Measurements from ENCODE around the gene GBE1. TPM values are rescaled to one million over a fixed set of nuclear protein-coding genes. Genes with fewer than 3 reads are reported as not detected.
"Not testable (repeated sequence)": the region's sequence is repeated elsewhere in the genome, so short reads cannot be mapped to it uniquely, and the experiment has no call there.

The GBE1 gene
- total and polyA plus RNA-seq, 7 donors: 99.7 to 290 (median 194) TPM

GRCh38 chr3:81782585-81782984 lies 21.1 kb upstream of the GBE1 start:
- DNase-seq (no peak), ATAC-seq (no peak)
- Histone ChIP-seq H3K36me3 (ENCODE audit: insufficient read depth in 1 of 2, low read depth in 1 of 2) (no peaks in the 10 kb centered on the region), H3K9me3 (no peaks in the 10 kb centered on the region), H3K4me1 (peaks cover 7% of the 10 kb centered on the region), H3K4me3 (no peak overlapping the region), H3K27ac (no peak overlapping the region), H3K27me3 (ENCODE audit: insufficient read depth in 3 of 3, low read length in 2 of 3) (no peaks in the 10 kb centered on the region)
- TF ChIP-seq, protein P1, sequence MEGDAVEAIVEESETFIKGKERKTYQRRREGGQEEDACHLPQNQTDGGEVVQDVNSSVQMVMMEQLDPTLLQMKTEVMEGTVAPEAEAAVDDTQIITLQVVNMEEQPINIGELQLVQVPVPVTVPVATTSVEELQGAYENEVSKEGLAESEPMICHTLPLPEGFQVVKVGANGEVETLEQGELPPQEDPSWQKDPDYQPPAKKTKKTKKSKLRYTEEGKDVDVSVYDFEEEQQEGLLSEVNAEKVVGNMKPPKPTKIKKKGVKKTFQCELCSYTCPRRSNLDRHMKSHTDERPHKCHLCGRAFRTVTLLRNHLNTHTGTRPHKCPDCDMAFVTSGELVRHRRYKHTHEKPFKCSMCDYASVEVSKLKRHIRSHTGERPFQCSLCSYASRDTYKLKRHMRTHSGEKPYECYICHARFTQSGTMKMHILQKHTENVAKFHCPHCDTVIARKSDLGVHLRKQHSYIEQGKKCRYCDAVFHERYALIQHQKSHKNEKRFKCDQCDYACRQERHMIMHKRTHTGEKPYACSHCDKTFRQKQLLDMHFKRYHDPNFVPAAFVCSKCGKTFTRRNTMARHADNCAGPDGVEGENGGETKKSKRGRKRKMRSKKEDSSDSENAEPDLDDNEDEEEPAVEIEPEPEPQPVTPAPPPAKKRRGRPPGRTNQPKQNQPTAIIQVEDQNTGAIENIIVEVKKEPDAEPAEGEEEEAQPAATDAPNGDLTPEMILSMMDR (IDR thresholded peaks at IDR 0.05): no peak
- intact Hi-C loops (cut with DNase I): no loop called here
- 34 to 43% (median 37%) methylated on average over 3 of the region's 3 CpGs for WGBS, 3 donors

DNA sequence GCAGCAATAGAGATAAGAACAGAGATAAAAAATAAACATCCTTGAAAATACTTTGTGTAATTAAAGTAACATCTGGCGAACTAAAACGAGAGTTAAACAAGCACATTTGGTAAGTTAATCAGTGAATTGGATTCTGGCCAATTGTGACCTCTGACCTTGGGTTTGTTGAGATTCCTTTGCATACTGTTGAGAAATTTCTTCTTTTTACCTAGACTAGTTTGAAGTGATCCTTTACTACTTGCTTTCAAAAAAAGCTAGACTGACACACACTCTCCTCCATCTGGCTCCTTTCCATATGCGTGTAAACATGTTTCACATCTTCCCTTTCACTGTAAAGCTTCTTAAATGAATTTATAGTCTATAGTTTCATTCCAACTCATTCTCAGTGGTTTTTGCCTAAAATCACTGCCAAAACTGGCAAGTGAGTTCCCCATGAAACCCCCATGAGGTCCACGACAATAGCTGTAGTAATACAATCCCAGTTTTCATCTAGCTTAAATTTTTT lies 17.3 kb upstream of the GBE1 start:
- peaks cover 7% of the 10 kb centered on the region for H3K4me1 ChIP-seq
- DNase-seq: no peak
- TF ChIP-seq, protein P1 (IDR thresholded peaks at IDR 0.05): no peak
- no peaks in the 10 kb centered on the region for H3K9me3 ChIP-seq
- H3K27ac ChIP-seq: no peak overlapping the region
- no peaks in the 10 kb centered on the region for H3K27me3 ChIP-seq (ENCODE audit: insufficient read depth in 3 of 3, low read length in 2 of 3)
- no peak overlapping the region for H3K4me3 ChIP-seq
- 41 to 54% (median 44%) methylated on average over 4 of the region's 4 CpGs for WGBS, 3 donors
- no peak for ATAC-seq
- H3K36me3 ChIP-seq (ENCODE audit: insufficient read depth in 1 of 2, low read depth in 1 of 2): no peaks in the 10 kb centered on the region
- intact Hi-C loops (cut with DNase I): no loop called here

DNA sequence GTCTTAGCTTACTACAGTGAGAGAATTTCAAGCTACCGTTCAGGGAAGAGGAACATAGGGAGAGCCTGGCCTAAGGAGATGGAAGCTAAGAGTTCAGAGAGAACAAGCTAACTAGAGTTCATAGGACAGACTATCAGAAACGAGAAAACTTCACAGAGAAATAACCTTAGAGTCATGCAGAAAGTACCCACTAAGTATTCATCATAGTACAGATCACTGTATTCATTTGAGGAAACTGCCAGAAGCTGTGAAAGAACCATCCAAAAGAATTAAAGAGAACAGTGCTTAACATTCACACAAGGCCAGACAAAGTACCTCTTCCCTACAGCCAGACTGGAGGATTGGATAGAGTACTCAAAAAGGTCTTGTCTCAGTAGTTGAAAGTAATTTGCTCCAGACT lies 15.2 kb upstream of the GBE1 start:
- intact Hi-C loops (cut with DNase I): no loop called here

DNA sequence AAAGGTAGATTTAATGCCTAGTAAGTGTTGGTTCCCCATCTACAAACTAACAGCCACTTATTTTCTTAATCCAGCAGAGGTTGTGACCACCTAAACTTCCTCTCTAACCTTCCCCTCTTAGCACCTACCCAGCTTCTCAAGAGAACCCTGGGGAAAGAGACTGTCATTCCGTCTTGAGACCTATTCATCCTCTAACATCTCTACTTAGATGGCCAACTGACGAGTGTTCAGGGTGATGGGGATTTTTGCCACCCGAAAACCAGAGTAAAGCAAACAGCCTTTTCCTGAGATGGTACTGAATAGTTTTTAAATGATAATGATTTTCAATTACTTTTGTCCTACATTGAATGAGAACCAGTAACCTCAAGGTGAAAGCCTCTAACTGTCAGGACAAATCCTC lies 9.3 kb upstream of the GBE1 start:
- 92 to 95% (median 93%) methylated on average over 3 of the region's 3 CpGs for WGBS, 3 donors
- intact Hi-C loops (cut with DNase I): no loop called here
- TF ChIP-seq, protein P1 (IDR thresholded peaks at IDR 0.05): no peak
- Histone ChIP-seq H3K27me3 (ENCODE audit: insufficient read depth in 3 of 3, low read length in 2 of 3) (no peaks in the 10 kb centered on the region), H3K36me3 (ENCODE audit: insufficient read depth in 1 of 2, low read depth in 1 of 2) (no peaks in the 10 kb centered on the region), H3K27ac (no peak overlapping the region), H3K4me3 (no peak overlapping the region), H3K4me1 (no peaks in the 10 kb centered on the region), H3K9me3 (no peaks in the 10 kb centered on the region)
- no peak for ATAC-seq
- DNase-seq: no peak

More for the DNA sequence above, 15.2 kb upstream of the GBE1 start:
- DNase-seq (no peak), ATAC-seq (no peak)
- TF ChIP-seq, protein P1 (IDR thresholded peaks at IDR 0.05): no peak
- Histone ChIP-seq H3K4me3 (no peak overlapping the region), H3K36me3 (ENCODE audit: insufficient read depth in 1 of 2, low read depth in 1 of 2) (no peaks in the 10 kb centered on the region), H3K9me3 (no peaks in the 10 kb centered on the region), H3K4me1 (peaks cover 7% of the 10 kb centered on the region), H3K27me3 (ENCODE audit: insufficient read depth in 3 of 3, low read length in 2 of 3) (no peaks in the 10 kb centered on the region), H3K27ac (no peak overlapping the region)
- whole genome bisulfite sequencing, 3 donors: 64 to 82% (median 71%) methylated on average over 2 of the region's 2 CpGs

- Histone ChIP-seq H3K4me1 (peaks cover 13% of the 10 kb centered on the region), H3K36me3 (ENCODE audit: insufficient read depth in 1 of 2, low read depth in 1 of 2) (no peaks in the 10 kb centered on the region), H3K4me3 (no peak overlapping the region), H3K9me3 (no peaks in the 10 kb centered on the region), H3K27me3 (ENCODE audit: insufficient read depth in 3 of 3, low read length in 2 of 3) (no peaks in the 10 kb centered on the region), H3K27ac (no peak overlapping the region)
- 69 to 76% (median 72%) methylated on average over 2 of the region's 2 CpGs for WGBS, 3 donors
- no peak for DNase-seq
- intact Hi-C loops (cut with DNase I): no loop called here
- ATAC-seq: no peak
- TF ChIP-seq, protein P1 (IDR thresholded peaks at IDR 0.05): no peak
Measured at GRCh38 chr3:81769299-81769698, 7.9 kb upstream of the GBE1 start.

GRCh38 chr3:81767250-81767859 lies 5.9 kb upstream of the GBE1 start:
- H3K36me3 ChIP-seq (ENCODE audit: insufficient read depth in 1 of 2, low read depth in 1 of 2); ATAC-seq; intact Hi-C loops (cut with DNase I): not testable (repeated sequence)

More at GRCh38 chr3:81767250-81767859, 5.9 kb upstream of the GBE1 start:
- 96 to 98% (median 97%) methylated on average over 35 to 47 of the region's 47 CpGs for WGBS, 3 donors
- peak in 1 of 2 donors; percentile 44 for DNase-seq
- H3K27me3 ChIP-seq (ENCODE audit: insufficient read depth in 3 of 3, low read length in 2 of 3); H3K27ac ChIP-seq; H3K9me3 ChIP-seq; H3K4me3 ChIP-seq: not testable (repeated sequence)
- peaks cover 32% of the 10 kb centered on the region for H3K4me1 ChIP-seq

Data from psoas muscle (tissue), 8 donors.